ENCODE measurements around the gene TNNT3.

GRCh38 chr11:1968454-1969002 lies 49.0 kb downstream of the TNNT3 start:
- TF ChIP-seq CTCF (IDR thresholded peaks at IDR 0.05), result no peak
- no peak for TF ChIP-seq POLR2A (IDR thresholded peaks at IDR 0.05)
- no peak for TF ChIP-seq POLR2AphosphoS5 (IDR thresholded peaks at IDR 0.05)

Data from stomach (tissue), 4 donors.